ENCODE data around the gene CCL19. TPM values are rescaled to one million over a fixed set of nuclear protein-coding genes. Genes with fewer than 3 reads are reported as not detected.
"Not testable (repeated sequence)": the region's sequence is repeated elsewhere in the genome, so short reads cannot be mapped to it uniquely, and the experiment has no call there.

CCL19 gene
- not detected for total RNA-seq

DNA sequence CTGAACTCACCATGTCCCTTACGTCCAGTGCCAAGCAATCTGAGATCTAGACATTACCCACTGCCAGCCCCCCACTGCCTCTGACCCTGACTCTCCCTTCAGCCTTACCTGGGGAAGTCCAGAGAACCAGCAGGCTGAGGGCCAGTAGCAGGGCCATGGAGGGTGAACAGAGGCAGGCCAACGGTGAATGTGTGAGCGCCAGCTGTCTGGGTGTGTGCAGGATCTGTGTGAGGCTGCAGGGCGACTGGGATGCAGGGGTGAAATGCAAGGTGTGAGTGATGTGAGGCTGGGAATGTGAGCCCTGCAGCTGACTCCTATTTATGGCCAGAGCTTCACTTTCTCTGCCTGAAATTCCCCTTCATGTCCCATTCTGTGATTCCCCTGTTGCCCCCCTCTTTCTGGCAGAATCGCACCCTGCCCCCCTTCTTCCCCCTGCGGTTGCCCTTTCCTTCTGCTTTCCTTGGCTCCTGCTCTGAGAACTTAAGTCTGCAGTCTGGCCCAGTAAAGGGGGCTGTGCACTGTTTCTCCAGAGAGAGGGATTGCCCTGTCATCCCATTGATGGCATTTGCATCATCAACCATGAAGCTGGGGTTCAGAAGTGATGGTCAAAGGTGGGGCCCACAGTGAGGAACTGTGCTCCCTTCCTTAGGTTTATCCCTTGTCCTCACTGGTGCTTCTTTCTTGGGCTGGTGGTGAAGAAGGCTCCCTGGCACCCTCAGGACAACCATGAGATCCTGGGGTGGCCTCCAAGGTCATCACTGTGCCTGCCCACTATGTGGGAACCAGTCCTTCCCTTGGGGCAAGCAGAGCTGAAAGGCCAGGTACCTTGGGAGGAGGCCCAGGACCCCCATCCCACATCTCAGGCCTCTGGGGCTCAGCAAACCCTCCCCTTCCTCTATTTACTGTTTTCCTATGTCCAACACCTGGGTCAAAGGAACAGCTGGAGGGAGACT lies at the start of gene CCL19:
Gene CCL19, minus strand, starts transcription at position 294 of the 953 bp plus-strand sequence. Its CDS starts 137 bp downstream, at position 157.
- DNase-seq: no peak

DNA sequence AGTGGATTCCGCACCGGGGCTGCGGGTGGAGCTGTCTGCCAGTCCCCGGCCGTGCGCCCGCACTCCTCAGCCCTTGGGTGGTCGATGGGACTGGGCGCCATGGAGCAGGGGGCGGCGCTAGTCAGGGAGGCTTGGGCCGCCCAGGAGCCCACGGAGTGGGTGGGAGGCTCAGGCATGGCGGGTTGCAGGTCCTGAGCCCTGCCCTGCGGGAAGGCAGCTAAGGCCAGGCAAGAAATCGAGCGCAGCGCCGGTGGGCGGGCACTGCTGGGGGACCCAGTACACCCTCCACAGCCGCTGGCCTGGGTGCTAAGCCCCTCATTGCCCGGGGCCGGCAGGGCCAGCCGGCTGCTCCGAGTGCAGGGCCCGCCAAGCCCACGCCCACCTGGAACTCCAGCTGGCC lies 49.1 kb upstream of the CCL19 start:
- DNase-seq: not testable (repeated sequence)

DNA sequence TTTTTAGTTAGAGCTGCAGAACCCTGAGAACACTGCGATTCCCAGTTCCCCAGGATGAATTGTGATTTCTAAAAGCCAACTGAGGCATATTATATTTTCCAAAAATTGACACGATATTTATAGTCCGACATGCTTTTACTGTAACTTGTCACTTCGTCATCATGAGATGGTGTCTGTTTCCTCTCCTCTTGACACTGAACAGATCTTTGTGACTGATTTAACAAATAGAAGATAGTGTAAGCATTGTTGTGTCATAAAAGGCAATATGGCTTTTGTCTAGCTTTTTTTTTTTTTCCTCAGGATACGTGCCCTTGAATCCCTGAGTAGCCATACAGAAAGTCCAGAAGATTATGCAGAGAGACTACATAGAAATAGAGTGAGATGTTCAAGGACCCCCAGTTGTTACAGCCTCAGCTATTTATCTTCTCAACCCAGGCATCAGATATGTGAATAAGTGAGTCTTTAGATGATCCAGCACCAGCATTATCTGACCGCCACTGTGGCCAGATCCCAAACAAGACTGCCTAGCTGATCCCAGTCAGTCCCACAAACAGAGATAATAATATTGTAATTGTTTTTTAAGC lies 46.7 kb upstream of the CCL19 start:
- DNase-seq: no peak

- no peak for DNase-seq
Observed at GRCh38 chr9:34734720-34735119, 43.6 kb upstream of the CCL19 start.

DNA sequence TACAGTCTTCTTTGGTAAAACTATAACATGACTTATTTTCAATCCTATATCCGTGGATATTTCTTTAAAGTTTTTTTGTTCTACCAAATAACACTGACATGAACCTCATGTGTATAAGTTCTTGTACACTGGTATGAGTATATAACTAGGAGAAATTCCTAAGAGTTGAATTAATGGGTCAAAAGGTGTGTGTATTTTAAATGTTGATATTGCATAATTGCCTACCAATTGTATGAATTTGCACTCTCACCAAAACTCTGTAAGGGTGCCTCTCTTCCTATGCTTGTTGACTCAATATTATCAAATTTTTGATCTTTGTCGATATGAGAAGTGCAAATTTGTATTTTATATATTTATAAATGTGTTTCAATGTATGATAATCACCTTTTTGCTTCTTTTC lies 41.8 kb upstream of the CCL19 start:
- DNase-seq: no peak

- no peak for DNase-seq
Observed at GRCh38 chr9:34732478-34732877, 41.4 kb upstream of the CCL19 start.

DNA sequence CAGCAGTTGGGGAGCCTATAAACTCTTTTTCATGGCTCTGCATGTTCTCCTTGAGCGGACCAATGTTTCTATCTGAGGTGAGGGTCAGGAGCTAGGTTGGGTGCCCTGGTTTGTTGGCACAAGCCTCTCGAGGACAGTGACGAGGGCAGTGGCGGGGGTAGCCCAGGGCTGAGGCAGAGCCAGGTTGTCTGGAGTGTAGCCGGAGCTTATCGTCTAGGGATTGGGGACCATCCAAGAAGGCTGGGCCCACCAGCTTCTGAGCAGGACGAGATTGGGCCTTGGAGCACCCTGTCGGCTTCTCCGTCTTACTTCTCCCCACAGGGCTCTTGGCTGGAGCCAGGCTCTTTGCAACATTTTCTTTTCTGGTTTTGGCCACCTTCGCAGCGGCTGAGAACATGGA lies 32.1 kb upstream of the CCL19 start:
- no peak for DNase-seq

- not testable (repeated sequence) for DNase-seq
Observed at GRCh38 chr9:34719769-34720025, 28.6 kb upstream of the CCL19 start.

DNA sequence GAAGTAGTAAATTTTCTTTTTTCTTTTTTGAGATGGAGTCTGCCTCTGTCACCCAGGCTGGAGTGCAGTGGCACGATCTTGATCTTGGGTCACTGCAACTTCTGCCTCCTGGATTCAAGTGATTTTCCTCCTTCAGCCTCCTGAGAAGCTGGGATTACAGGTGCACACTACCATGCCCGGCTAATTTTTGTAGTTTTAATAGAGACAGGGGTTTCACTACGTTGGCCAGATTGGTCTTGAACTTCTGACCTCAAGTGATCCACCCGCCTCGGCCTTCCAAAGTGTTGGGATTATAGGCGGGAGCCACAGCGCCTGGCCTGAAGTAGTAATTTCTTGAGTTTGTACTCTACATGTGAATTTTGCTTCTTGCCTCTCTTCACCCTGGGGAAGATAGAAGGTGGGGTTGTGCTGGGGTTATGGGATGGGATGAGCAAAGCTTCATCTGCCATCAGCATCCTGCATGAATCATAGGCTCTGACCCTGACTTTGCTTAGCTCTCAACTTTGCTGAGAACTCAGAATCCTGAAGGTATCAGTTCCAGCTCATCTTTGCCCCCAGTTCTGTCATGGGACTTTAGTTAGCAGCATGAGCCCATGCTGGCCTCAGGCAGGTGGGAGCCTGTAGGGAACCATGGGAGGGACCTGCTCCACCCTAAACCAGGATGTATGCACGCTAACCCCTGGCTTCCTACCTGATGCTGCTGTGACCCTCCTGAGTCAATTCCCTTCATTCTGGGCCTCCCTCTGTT lies 28.1 kb upstream of the CCL19 start:
- DNase-seq: no peak

- no peak for DNase-seq
Observed at GRCh38 chr9:34717996-34718614, 27.0 kb upstream of the CCL19 start.

DNA sequence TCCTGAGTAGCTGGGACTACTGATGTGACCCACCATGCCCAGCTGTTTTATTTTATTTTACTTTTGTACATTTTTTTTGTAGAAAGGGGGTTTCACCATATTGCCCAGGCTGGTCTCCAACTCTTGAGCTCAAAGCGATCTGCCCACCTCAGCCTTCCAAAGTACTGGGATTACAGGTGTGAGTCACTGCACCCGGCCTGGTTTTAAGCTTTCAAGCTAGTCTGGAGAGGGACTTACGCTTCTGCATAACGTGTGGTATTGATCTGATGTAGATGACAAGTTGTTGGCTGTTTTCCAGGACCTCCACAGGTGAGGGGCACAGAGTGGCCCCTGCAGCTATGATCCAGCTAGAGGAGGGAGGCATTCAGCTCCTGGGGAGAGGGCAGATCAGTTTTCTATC lies 25.6 kb upstream of the CCL19 start:
- DNase-seq: no peak

DNA sequence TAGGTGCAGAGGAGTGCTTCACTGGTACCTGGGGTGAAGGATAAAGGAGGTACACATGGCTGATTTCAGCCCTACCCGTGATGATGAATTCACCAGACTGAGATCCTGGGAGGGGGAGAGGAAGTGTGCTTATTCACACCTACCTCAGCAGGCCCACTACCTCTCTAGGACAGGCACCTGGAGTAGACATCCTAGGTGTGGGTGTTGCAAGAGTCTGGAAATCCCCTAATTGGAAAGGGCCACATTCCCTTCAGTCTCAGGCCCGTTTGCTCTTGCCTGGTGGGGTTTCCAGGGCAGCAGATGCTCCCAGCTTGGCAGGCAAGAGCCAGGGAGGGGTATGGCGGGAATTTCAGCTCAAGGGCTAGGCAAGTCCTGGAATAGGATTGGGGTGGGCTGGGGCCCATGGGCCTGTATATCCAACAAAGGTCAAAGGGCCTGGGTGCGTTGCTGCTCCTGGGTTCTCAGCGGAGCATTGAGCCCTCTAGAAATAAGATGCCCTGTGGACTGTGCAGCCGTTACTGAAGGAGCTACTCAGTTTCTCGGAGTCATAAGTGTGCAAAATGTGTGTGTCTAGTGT lies 24.7 kb upstream of the CCL19 start:
- DNase-seq: no peak

- DNase-seq: no peak
Observed at GRCh38 chr9:34714007-34714406, 22.9 kb upstream of the CCL19 start.

DNA sequence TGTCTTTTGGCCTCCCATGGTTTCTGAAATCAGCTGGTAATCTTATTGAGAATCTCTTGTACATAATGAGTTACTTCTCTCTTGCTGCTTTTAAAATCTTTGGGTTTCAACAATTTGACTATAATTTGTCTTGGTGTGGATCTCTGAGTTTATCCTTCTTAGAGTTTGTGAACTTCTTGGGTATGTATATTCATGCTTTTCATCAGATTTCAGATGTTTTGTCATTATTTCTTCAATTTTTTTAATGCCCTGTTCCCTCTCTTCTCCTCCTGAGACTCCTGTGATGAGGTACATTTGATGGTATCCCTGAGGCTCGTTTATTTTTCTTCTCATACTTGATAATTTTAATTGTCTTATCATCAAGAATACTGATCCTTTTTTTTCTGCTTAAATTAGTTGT lies 21.1 kb upstream of the CCL19 start:
- no peak for DNase-seq

GRCh38 chr9:34710023-34710422 lies 18.9 kb upstream of the CCL19 start, which contains the start of gene CCL21:
Gene CCL21, minus strand, starts transcription at chr9:34710136. Its CDS starts 70 bp downstream, at chr9:34710066.
- DNase-seq: no peak

- DNase-seq: no peak
Observed at GRCh38 chr9:34709196-34709978, 18.3 kb upstream of the CCL19 start.

GRCh38 chr9:34707130-34707529 lies 16.1 kb upstream of the CCL19 start:
- no peak for DNase-seq

DNA sequence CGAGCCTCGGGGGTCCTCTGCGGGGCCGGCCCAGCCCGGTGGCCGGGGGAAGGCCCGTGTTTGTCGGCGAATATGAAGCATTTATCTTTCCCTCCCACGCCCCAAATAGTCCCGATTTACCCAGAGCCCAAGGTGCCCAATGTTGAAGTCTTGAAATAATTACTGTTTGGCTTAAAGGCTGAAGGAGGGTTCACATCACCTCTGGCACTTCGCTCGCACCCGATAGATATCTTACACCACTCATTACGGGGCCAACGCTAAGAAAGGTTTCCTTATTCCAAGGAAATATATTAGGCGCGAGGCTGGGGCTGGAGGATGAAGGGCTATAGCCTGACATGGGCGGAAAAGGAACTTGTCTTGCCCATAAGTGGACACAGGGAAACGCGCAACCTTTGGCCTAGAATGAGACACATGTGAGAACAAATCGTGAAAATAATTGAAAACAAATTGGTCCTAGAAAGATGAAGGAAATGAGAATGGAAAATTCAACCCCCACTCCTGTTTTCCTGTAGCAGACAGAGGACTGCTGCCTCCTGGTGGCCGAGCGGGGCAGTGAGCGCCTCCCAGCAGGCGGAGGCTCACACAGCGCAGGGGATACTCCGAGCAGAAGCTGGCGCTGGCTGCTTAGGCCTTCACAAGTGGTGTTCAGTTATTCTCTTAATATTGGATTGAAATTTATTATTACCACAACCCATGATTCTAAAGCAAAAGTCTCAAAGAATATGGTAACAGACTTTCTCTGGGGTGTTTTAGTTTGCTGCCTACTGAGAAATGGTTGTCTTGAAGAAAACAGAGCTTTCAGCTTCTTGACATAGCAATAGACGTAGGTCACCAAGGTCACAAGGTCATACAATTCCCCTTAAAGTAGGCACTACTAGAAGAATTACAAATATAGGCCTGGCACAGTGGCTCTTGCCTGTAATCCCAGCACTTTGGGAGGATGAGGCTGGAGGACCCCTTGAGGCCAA lies 11.0 kb upstream of the CCL19 start:
- peak; percentile 77 for DNase-seq

DNA sequence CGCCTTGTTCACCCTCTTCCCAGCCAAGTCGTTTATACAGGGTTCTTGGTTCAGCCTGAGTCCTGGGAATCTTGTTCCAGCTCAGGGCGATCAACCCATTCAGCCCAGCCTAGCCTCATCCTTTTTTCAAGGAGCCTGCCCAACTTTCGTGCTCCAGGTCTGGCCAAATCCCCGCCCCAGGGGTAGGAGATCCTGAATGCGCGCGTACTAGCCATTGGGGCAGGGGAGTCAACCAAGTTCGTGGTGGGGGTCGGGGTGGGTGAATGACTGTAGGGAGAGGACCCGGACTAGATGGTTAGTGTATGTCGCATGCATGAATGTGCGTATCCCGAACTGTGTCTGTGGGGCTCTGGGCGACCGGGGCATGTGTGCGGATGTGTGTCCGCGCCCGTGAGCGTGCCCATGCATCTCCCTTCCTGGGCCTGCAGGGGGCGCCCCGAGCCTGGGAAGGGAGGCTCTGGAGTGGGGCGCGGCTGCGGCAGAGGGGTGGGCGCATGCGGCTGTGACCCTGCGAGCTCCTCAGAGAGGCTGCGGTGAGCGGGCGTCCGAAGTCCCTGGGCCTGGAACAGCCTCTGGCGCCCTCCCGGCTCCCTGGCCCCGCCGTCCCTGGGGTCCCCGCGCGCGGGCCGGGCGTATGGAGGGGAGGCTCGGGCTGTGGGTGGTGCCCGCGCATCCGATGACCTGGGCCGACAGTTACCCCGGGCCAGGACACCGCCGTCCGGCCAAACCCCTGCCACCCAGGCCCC lies 10.1 kb upstream of the CCL19 start:
- peak; percentile 44 for DNase-seq

GRCh38 chr9:34694811-34695210 lies 3.7 kb upstream of the CCL19 start:
- DNase-seq: no peak
